Chondrocyte (in vitro differentiated cells): ENCODE measurements around the gene CDC25B. TPM values are rescaled to one million over a fixed set of nuclear protein-coding genes. Genes with fewer than 3 reads are reported as not detected.

Experiments used
- DNase-seq: peaks from one replicate; pipeline ENCODE4 v3.0.0; 2021; ENCODE audit warnings: mixed read lengths, low spot score
- H3K27ac Mint-ChIP-seq: one replicate; pipeline ENCODE4 v1.8.0; 2021; ENCODE audit warnings: mild to moderate bottlenecking, moderate library complexity, mixed read lengths; ENCODE audit not compliant: unreplicated experiment
- H3K27me3 Mint-ChIP-seq: 2 replicates; pipeline ENCODE4 v1.8.0; 2021; ENCODE audit warnings: low read depth, mixed read lengths
- H3K36me3 Mint-ChIP-seq: 2 replicates; pipeline ENCODE4 v1.8.0; 2021; ENCODE audit warnings: low read depth, mixed read lengths
- H3K4me1 Mint-ChIP-seq: 2 replicates; pipeline ENCODE4 v1.8.0; 2021; ENCODE audit warnings: low read depth, mild to moderate bottlenecking, mixed read lengths
- H3K4me3 Mint-ChIP-seq: one replicate; pipeline ENCODE4 v1.8.0; 2021; ENCODE audit warnings: mild to moderate bottlenecking, moderate library complexity, mixed read lengths; ENCODE audit not compliant: unreplicated experiment
- H3K9me3 Mint-ChIP-seq: 2 replicates; pipeline ENCODE4 v1.8.0; 2021; ENCODE audit warnings: low read depth, mixed read lengths
- total RNA-seq: library from RNA; stranded (reverse); gene quantifications from 3 replicates; pipeline ENCODE4 v1.2.1, GENCODE V29; 2021
- TF ChIP-seq, protein P1 (sequence below): fragments of 200-600 bp; sonication (generic); IDR thresholded peaks from 2 replicates; pipeline ENCODE4 v1.5.0; 2021; ENCODE audit warnings: antibody characterized with exemption, mild to moderate bottlenecking, moderate library complexity

Gene CDC25B
- total RNA-seq, 1 donor from 2014 or later = 60.1 TPM

DNA sequence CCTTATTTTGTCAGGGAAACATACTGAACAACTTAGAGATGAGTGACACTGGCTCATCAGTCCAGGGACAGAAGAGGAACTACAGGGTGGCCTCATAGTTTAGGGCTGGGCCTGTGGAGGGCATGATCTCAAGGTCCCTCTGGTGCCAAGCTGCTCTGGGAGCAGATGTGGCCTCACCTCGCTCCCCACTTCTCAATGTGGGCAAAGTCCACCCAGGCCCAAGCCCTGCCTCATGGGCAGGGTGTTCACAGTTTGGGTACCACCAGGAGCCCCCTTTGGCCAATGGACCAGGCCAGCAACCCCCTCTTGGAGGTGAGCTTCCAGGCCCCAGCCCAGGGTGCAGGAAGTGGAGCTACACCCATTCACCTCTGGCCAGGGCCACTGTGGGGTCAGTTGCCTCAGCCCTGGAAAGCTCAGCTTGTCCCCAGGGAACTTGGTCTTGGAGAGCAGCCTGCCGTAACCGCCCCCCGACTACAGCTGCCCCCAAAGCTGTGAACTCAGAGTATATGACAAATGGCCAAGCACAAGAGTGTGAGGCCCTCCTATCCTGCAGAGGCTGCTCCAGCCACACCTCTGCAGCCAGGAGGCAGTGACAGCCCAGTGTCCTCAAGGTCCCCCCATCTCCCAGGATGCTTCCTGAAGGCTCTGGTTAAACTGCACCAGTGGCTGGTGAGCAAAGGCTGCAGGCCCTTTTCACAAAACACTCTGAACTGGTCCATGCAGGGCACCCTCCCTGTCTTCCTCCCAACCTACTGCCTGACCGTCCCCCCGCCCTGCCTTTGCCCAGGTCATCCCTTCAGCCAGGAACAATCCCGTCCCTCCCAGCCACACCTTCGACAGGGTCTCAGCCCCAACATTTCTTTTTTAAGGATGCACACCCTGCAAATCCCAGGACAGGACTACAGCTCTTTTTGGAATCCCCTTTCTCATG is 32.2 kb upstream of the CDC25B start:
- Mint-ChIP-seq H3K36me3 (no peaks in the 10 kb centered on the region), H3K27me3 (no peaks in the 10 kb centered on the region), H3K9me3 (no peaks in the 10 kb centered on the region), H3K27ac (no peak overlapping the region), H3K4me1 (peaks cover 16% of the 10 kb centered on the region), H3K4me3 (no peak overlapping the region)
- TF ChIP-seq, protein P1, sequence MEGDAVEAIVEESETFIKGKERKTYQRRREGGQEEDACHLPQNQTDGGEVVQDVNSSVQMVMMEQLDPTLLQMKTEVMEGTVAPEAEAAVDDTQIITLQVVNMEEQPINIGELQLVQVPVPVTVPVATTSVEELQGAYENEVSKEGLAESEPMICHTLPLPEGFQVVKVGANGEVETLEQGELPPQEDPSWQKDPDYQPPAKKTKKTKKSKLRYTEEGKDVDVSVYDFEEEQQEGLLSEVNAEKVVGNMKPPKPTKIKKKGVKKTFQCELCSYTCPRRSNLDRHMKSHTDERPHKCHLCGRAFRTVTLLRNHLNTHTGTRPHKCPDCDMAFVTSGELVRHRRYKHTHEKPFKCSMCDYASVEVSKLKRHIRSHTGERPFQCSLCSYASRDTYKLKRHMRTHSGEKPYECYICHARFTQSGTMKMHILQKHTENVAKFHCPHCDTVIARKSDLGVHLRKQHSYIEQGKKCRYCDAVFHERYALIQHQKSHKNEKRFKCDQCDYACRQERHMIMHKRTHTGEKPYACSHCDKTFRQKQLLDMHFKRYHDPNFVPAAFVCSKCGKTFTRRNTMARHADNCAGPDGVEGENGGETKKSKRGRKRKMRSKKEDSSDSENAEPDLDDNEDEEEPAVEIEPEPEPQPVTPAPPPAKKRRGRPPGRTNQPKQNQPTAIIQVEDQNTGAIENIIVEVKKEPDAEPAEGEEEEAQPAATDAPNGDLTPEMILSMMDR = no peak
- no peak for DNase-seq

DNA sequence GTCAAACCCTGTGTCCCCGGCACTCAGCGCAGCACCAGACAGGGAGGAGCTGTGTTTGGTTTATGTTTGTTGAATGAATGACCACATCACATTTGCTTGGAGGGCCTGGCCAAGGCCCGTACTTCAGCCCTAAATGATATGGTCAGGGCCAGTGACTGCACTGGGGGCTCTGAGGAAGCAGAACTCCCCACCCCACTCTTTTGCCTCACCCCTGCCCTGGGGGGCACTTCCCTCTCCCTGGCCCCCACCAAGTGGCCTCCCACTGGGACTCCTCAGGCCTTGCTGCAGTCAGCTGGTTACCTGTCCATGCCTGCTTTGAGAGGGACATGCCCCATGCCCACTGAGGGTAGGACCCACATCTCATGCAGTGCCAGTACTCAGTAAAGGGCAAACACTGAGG is 31.5 kb upstream of the CDC25B start:
- TF ChIP-seq, protein P1 = no peak
- Mint-ChIP-seq H3K4me1 (peaks cover 19% of the 10 kb centered on the region), H3K9me3 (no peaks in the 10 kb centered on the region), H3K36me3 (no peaks in the 10 kb centered on the region), H3K27ac (no peak overlapping the region), H3K27me3 (no peaks in the 10 kb centered on the region), H3K4me3 (no peak overlapping the region)
- no peak for DNase-seq

DNA sequence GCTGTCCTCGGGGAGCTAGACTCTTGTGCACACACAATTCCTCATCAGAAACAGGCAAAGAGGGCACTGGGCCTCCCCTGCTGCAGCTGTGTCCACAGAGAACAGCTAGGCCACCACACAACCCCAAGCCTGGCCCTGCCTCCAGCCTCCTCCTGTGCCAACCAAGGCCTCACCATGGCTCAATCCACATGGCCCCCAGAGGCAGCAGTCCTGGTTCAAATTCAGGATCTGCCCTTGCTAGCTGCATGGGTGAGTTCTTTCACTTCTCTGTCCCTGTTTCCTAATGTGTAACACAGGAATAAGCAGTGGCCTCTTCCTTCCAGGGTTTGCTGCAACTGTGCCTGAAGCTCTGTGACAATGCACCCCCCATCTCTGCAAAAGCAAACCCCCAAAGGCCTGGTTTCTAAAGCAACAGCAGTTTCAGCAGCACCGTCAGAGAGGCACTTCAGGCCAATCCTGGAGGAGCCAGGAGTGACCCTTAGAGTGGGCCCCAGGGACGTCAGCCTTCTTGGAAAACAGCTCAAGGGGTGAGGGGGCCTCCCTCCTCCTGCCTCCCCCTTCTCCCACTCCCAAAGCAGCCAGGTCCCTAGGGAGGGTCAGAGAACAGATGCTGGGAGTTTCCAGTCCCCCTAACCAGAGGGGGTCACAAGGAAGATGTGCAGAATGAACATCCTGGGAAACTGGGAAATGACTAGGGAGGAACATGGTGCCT is 30.8 kb upstream of the CDC25B start:
- Mint-ChIP-seq H3K4me1 (peaks cover 19% of the 10 kb centered on the region), H3K27me3 (no peaks in the 10 kb centered on the region), H3K9me3 (no peaks in the 10 kb centered on the region), H3K36me3 (no peaks in the 10 kb centered on the region), H3K27ac (no peak overlapping the region), H3K4me3 (no peak overlapping the region)
- no peak for DNase-seq
- TF ChIP-seq, protein P1 = no peak

DNA sequence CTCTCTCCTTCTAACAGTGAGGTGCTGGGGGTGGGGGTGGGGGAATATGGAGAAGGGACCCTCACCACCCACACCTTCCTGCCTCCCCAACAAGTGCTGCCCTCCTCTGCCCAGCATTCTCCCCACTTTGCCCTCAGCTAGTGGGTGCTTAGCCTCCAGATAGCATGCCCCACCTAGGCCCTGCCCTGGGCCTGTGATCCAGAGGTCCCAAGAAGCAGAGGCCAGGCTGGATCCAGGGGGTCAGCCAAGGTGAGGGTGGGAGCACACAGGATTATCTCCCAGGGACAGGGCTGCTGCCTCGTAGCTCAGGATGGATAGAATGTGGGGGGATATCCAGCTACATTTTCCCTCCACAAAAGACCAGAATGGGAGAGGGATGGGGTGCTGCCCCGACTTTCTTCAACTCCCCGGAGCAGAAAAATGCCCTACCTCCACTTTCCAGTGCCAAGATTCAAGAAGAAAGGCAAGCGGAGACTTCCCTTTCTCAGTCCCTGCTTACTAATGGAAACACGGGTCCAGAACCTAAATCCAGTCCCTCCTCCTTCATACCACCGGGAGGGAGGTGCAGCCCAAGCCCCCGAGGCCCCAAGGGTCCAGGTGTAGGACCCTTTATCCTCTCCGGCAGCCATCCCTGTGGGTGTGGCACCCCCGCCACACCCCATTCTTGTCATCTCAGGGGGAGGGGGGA is 29.5 kb upstream of the CDC25B start:
- Mint-ChIP-seq H3K36me3 (no peaks in the 10 kb centered on the region), H3K9me3 (no peaks in the 10 kb centered on the region), H3K27ac (no peak overlapping the region), H3K4me3 (peak overlapping the region; percentile 82), H3K4me1 (peaks cover 19% of the 10 kb centered on the region), H3K27me3 (no peaks in the 10 kb centered on the region)
- no peak for DNase-seq
- TF ChIP-seq, protein P1 = no peak

DNA sequence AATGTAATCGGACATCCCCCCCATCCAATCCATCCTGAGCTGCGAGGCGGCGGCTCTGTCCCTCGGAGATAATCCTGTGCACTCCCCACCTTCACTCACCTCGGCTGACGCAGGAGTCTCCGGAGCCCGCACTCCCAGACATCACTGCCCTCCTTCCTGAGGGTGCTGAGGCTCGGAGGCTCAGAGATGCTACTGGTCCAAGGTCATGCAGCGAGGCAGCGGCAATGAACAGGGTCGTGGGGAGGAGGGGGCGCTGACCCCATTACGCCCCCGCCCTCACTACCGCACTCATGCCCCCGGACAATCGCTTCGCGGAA is 29.0 kb upstream of the CDC25B start:
- peaks cover 19% of the 10 kb centered on the region for H3K4me1 Mint-ChIP-seq
- no peaks in the 10 kb centered on the region for H3K9me3 Mint-ChIP-seq
- peak overlapping the region; percentile 82 for H3K4me3 Mint-ChIP-seq
- H3K36me3 Mint-ChIP-seq = no peaks in the 10 kb centered on the region
- TF ChIP-seq, protein P1 = no peak
- no peak overlapping the region for H3K27ac Mint-ChIP-seq
- no peak for DNase-seq
- no peaks in the 10 kb centered on the region for H3K27me3 Mint-ChIP-seq
